Muscle layer of duodenum (tissue), 2 donors: ENCODE results near the gene HOXC5.

ENCODE experiments used
- H3K27ac ChIP-seq: one replicate; pipeline ENCODE4 v1.7.0; 2013; ENCODE audit warnings: mild to moderate bottlenecking, low read length
- H3K27me3 ChIP-seq: one replicate; pipeline ENCODE4 v1.7.0; 2013; ENCODE audit warnings: low read depth, mild to moderate bottlenecking, control low read depth, low read length
- H3K36me3 ChIP-seq, 2 donors: one replicate each; pipeline ENCODE4 v1.7.0; 2013; ENCODE audit warnings: low read length in 2 of 2, control low read depth in 1 of 2, mild to moderate bottlenecking in 1 of 2; ENCODE audit not compliant: insufficient read depth in 2 of 2, control insufficient read depth in 1 of 2
- H3K4me1 ChIP-seq, 2 donors: one replicate each; pipeline ENCODE4 v1.7.0; 2013; ENCODE audit warnings: low read length in 2 of 2, mild to moderate bottlenecking in 2 of 2, control low read depth in 1 of 2, moderate library complexity in 1 of 2; ENCODE audit not compliant: insufficient read depth in 2 of 2, control insufficient read depth in 1 of 2
- H3K4me3 ChIP-seq, 2 donors: one replicate each; pipeline ENCODE4 v1.7.0; 2013; ENCODE audit warnings: low read length in 2 of 2, low read depth in 1 of 2, mild to moderate bottlenecking in 1 of 2
- H3K9me3 ChIP-seq, 2 donors: one replicate each; pipeline ENCODE4 v1.7.0; 2013; ENCODE audit warnings: low read length in 2 of 2, control low read depth in 1 of 2, mild to moderate bottlenecking in 1 of 2; ENCODE audit not compliant: control insufficient read depth in 1 of 2
- donor health status: healthy.

Gene HOXC5

DNA sequence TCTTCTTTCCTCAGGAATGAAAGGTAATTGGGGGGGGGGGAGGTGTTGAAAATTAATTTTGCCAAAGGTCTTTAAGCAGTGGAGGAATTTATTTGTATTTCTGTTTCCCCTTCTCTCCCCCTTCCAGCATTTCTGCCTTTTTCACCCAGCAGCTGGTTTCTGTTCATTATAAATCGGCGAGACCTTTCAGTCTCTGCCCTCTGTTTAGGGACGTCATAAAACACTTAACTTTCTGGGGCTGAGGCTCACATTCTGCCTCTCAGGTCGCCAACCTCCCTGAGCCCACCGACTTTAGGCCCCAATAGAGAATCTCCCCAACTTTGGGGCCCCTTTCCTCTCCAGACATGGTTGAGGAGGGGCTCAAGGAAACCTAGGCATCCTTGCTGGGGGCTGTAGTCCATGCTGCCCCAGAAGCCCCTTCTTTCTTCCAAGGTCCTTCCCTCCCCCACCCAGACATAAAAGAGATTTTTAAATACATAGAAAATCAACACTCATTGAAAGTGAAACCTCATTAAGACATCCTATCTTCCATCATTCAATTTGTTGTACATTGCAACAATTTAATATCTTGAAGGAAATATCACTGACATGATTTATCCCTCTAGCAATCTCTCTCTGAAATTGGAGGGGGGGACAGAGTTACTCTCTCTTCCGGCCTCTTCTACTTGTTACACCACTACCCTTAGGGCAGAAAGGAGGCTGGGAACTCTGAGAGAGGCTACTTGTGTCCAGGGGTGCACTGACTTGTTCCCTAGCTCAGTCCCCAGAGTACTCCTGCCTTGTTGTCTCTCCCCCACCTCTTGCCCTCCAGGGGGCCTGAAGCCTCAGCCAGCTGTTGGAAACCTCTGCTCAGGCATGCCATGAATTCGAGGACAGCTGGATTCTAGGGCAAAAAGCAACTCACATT is 7.1 kb upstream of the HOXC5 start:
- Histone ChIP-seq H3K36me3 (no peaks in the 10 kb centered on the region), H3K4me1 (peaks cover 0 to 3% of the 10 kb centered on the region in 2 donors), H3K27me3 (peaks cover 86% of the 10 kb centered on the region), H3K4me3 (no peak overlapping the region), H3K9me3 (no peaks in the 10 kb centered on the region), H3K27ac (no peak overlapping the region)

DNA sequence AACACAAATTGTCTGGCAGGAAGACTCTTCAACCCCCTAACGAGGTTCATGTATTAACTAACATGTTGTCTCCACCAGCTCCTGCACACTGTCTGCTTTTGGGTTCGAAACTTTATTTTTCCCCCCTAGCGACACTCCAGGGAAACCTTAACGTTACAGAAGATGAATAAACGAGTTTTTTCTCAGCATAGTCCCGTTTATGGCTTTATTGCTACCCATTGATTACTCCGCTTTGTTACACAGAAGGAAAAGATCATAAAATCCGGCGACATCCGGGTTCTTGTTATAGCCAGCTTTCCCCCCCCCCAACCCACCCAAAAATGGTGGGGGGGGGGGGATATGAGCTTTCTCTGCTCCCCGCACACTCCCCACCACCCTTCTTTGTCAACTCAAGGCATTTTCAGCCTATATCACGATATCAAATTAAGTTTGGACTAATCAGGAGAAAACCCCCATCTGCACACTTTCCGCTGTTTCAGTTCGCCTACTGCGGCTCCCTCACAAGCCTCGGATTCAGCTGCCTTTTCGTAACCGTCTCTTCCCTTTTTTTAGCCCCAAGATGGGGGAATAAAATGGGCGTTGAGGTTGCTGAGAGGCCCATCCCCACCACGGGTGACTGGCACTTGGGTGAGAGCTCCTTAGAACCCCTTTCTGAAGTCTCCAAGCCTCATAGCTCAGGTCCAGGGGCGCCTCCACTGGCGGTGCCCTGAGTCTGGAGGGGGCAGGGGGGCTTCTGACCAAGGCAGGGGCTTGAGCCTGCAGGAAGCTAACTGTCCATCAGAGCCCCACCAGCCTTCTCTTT is 6.0 kb upstream of the HOXC5 start:
- Histone ChIP-seq H3K4me3 (no peak overlapping the region), H3K27me3 (peaks cover 84% of the 10 kb centered on the region)

DNA sequence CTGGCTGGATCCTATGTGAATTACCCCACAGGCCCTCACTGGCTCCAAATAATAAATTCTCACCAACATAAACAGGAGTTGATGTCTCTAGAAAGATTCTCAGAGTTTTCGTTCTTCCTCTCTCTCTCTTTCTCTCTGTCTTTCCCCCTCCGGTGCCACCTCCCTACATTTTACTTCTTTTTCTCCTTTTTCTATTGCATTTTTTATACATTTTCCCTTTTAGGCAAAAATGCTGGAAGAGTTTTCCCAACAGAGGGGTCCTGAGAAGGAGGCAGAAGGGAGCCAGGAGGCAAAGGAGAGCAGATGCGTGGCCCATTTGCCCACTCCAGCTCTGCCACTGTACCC is 5.4 kb upstream of the HOXC5 start:
- peaks cover 0 to 3% of the 10 kb centered on the region in 2 donors for H3K4me1 ChIP-seq
- H3K9me3 ChIP-seq, result no peaks in the 10 kb centered on the region
- no peaks in the 10 kb centered on the region for H3K36me3 ChIP-seq
- no peak overlapping the region for H3K27ac ChIP-seq
- peaks cover 83% of the 10 kb centered on the region for H3K27me3 ChIP-seq
- H3K4me3 ChIP-seq, result no peak overlapping the region

More for the DNA sequence above, 6.0 kb upstream of the HOXC5 start:
- no peak overlapping the region for H3K27ac ChIP-seq
- H3K9me3 ChIP-seq, result no peaks in the 10 kb centered on the region
- peaks cover 0 to 3% of the 10 kb centered on the region in 2 donors for H3K4me1 ChIP-seq
- no peaks in the 10 kb centered on the region for H3K36me3 ChIP-seq

DNA sequence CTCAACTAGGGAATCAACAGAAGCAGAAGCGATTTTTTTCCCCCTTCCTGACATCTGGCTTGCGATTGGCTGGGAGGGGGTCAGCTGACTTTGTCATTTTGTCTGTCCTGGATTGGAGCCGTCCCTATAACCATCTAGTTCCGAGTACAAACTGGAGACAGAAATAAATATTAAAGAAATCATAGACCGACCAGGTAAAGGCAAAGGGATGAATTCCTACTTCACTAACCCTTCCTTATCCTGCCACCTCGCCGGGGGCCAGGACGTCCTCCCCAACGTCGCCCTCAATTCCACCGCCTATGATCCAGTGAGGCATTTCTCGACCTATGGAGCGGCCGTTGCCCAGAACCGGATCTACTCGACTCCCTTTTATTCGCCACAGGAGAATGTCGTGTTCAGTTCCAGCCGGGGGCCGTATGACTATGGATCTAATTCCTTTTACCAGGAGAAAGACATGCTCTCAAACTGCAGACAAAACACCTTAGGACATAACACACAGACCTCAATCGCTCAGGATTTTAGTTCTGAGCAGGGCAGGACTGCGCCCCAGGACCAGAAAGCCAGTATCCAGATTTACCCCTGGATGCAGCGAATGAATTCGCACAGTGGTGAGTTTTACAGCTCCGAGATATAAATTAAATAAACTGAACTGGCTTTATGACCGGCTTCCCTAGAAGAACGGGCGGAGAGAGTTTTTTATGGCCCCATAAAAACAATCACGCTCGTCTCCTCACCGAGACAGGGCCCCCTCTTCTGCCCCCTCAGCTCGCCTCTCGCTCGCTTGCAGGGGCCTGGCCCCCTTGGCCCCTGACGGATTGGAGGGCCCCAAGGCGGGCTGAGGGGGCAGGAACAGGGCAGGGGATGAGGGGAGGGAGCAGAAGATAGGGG is 4.3 kb upstream of the HOXC5 start, which contains the start of gene HOXC6:
TSS of gene HOXC6 (plus strand) at position 127 of the 888 bp plus-strand sequence. CDS start at position 209, 82 bp downstream.
- H3K36me3 ChIP-seq, result no peaks in the 10 kb centered on the region
- peaks cover 0 to 3% of the 10 kb centered on the region in 2 donors for H3K4me1 ChIP-seq
- H3K9me3 ChIP-seq, result no peaks in the 10 kb centered on the region
- H3K4me3 ChIP-seq, result peak within 1 kb of the TSS; percentile 8 to 39
- H3K27me3 ChIP-seq, result peaks cover 81% of the 10 kb centered on the region
- H3K27ac ChIP-seq, result no peak within 1 kb of the TSS

DNA sequence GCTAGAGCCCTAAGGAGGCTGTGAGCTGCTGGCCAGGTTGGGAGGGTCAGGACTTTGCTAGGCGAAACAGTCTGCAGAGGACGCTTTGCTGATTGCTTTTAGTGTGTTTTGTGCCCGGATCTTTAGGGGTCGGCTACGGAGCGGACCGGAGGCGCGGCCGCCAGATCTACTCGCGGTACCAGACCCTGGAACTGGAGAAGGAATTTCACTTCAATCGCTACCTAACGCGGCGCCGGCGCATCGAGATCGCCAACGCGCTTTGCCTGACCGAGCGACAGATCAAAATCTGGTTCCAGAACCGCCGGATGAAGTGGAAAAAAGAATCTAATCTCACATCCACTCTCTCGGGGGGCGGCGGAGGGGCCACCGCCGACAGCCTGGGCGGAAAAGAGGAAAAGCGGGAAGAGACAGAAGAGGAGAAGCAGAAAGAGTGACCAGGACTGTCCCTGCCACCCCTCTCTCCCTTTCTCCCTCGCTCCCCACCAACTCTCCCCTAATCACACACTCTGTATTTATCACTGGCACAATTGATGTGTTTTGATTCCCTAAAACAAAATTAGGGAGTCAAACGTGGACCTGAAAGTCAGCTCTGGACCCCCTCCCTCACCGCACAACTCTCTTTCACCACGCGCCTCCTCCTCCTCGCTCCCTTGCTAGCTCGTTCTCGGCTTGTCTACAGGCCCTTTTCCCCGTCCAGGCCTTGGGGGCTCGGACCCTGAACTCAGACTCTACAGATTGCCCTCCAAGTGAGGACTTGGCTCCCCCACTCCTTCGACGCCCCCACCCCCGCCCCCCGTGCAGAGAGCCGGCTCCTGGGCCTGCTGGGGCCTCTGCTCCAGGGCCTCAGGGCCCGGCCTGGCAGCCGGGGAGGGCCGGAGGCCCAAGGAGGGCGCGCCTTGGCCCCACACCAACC is 3.1 kb upstream of the HOXC5 start:
- no peaks in the 10 kb centered on the region for H3K36me3 ChIP-seq
- peaks cover 69% of the 10 kb centered on the region for H3K27me3 ChIP-seq
- no peak overlapping the region for H3K27ac ChIP-seq
- no peaks in the 10 kb centered on the region for H3K9me3 ChIP-seq
- peak overlapping the region in 1 of 2 donors; percentile 35 for H3K4me3 ChIP-seq
- H3K4me1 ChIP-seq, result peaks cover 3 to 8% of the 10 kb centered on the region in 2 donors

DNA sequence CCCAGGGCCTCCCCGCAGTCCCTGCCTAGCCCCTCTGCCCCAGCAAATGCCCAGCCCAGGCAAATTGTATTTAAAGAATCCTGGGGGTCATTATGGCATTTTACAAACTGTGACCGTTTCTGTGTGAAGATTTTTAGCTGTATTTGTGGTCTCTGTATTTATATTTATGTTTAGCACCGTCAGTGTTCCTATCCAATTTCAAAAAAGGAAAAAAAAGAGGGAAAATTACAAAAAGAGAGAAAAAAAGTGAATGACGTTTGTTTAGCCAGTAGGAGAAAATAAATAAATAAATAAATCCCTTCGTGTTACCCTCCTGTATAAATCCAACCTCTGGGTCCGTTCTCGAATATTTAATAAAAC is 2.4 kb upstream of the HOXC5 start:
- H3K27ac ChIP-seq, result no peak overlapping the region
- no peaks in the 10 kb centered on the region for H3K36me3 ChIP-seq
- H3K4me1 ChIP-seq, result peaks cover 3 to 8% of the 10 kb centered on the region in 2 donors
- H3K27me3 ChIP-seq, result peaks cover 72% of the 10 kb centered on the region
- no peak overlapping the region for H3K4me3 ChIP-seq
- no peaks in the 10 kb centered on the region for H3K9me3 ChIP-seq

DNA sequence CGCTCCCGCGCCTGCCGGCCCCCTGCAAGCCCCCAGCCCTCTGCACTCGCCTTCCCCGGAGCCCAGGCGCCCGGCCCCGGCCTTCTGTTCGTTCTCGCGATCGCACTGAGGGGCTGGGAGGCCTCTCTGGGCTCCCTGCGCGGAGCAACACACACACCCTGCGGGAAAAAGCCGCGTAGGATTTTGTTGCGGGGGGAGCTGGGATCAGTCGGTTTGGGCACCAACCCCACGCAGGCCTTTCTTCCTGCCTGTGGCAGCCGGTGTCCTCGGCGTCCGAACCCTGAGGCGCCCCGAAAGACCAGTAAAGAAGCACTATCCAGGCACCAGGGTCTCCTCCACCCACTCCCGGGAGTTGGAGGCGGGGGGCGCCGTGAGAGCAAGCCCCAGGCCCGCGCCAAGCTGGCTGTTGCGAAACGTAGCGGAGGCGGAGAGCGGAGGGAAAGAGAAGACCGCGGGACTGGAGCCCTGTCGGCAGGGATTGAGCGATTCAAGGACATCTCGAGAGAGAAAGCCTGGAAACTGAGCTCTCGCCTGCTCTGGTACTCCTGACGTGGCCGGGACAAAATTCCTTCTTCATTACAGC is 1.9 kb upstream of the HOXC5 start:
- Histone ChIP-seq H3K27me3 (peaks cover 68% of the 10 kb centered on the region), H3K4me1 (peaks cover 3 to 8% of the 10 kb centered on the region in 2 donors), H3K36me3 (no peaks in the 10 kb centered on the region), H3K9me3 (no peaks in the 10 kb centered on the region), H3K4me3 (no peak overlapping the region), H3K27ac (no peak overlapping the region)

DNA sequence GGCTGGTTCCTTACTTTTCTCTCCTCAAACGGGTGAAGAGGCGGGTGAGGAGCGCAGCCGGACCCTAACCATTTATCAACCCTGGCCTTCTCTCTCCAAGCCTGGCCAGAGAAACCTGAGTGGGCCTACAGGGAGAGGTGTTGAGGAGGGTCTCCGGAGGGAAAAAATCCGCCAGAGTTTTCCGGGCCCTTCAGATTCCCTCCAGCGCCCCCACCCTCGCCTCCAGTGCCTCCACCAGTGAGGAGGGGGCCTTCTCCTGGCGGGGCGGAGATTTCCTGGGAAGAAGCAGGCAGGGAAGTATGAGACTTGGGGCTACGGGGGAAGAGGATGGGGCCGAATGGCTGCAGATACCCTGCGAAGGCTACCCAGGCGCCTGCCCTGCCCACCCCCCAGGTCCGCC is 1.4 kb upstream of the HOXC5 start:
- no peaks in the 10 kb centered on the region for H3K9me3 ChIP-seq
- H3K27ac ChIP-seq, result no peak overlapping the region
- H3K4me3 ChIP-seq, result no peak overlapping the region
- H3K36me3 ChIP-seq, result no peaks in the 10 kb centered on the region
- peaks cover 63% of the 10 kb centered on the region for H3K27me3 ChIP-seq
- peaks cover 3 to 8% of the 10 kb centered on the region in 2 donors for H3K4me1 ChIP-seq

DNA sequence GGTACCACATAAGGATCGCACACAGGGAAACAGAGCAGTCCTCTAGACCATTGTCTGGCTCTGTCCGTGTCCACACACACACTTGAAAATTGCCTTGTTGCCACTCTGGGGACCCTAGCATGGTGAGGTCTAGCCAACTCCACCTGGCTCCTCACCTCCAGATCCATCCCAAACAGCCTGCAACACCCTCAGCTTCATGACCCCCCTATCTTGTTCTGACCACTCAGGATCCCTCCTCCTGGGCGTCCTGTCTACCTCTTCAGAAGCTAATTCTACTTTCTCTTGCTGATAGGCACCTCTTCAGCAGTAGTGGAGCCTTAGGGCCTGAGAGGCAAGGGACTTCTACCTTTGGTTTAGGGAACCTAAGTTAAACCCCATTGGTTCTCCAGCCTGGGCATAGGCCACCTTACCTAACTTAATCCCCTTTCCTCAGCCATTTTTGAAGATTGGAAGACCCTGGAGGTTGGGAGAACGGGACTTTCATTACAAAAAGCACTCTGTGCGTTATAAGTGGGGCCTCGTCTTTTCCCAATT is 697 bp upstream of the HOXC5 start:
- Histone ChIP-seq H3K36me3 (no peaks in the 10 kb centered on the region), H3K4me3 (no peak overlapping the region), H3K27me3 (peaks cover 58% of the 10 kb centered on the region), H3K4me1 (peaks cover 3 to 8% of the 10 kb centered on the region in 2 donors), H3K9me3 (no peaks in the 10 kb centered on the region), H3K27ac (no peak overlapping the region)
